PC-3 (cell line): ENCODE measurements around the gene REXO4. TPM values are rescaled to one million over a fixed set of nuclear protein-coding genes. Genes with fewer than 3 reads are reported as not detected.

Source experiments
- ATAC-seq: fragments of 200-7000 bp; cut with Tn5 transposase; 2 replicates; pipeline ENCODE4 v1.9.1; 2020; ENCODE audit warnings: mild to moderate bottlenecking, moderate library complexity
- BruUV-seq: library from RNA; stranded (reverse); fragments of 400-500 nt; replicated peaks from 2 replicates; lab custom pipeline; 2021; lab: Mats Ljungman, UMichigan
- CTCF ChIA-PET: fragments of 300-600 bp; sonication (Branson Sonifier 250); formaldehyde crosslinking; loops from one replicate; lab custom pipeline; 2022; ENCODE audit warnings: antibody characterized with exemption; lab: Charles Lee
- POLR2A ChIA-PET: fragments of 300-600 bp; sonication (Branson Sonifier 250); formaldehyde crosslinking; loops from one replicate; lab custom pipeline; 2022; ENCODE audit warnings: antibody characterized with exemption; ENCODE audit not compliant: unreplicated experiment; lab: Charles Lee
- DNase-seq: peaks from one replicate; pipeline ENCODE4 v3.0.0-alpha.2; 2015
- H2AFZ ChIP-seq: fragments of 300-600 bp; sonication (generic); 2 replicates; pipeline ENCODE4 v1.6.0; 2016; ENCODE audit warnings: antibody characterized with exemption, low read length
- H3F3A ChIP-seq: fragments of 300-600 bp; sonication (generic); one replicate; pipeline ENCODE4 v1.6.0; 2017; ENCODE audit warnings: antibody characterized with exemption, low read length, control low read depth, mild to moderate bottlenecking; ENCODE audit not compliant: unreplicated experiment
- H3K27ac ChIP-seq: fragments of 300-600 bp; sonication (generic); 2 replicates; pipeline ENCODE4 v1.5.1; 2016; ENCODE audit warnings: mild to moderate bottlenecking, low read length
- H3K27me3 ChIP-seq: fragments of 300-600 bp; sonication (generic); 2 replicates; pipeline ENCODE4 v1.6.1; 2016; ENCODE audit warnings: low read length, mixed read lengths
- H3K36me3 ChIP-seq: fragments of 300-600 bp; sonication (generic); 2 replicates; pipeline ENCODE4 v1.6.1; 2016; ENCODE audit warnings: low read depth, mixed run types, low read length, mixed read lengths
- H3K4me1 ChIP-seq: fragments of 300-600 bp; sonication (generic); 2 replicates; pipeline ENCODE4 v1.5.1; 2016; ENCODE audit warnings: low read length; ENCODE audit not compliant: insufficient read depth
- H3K4me2 ChIP-seq: fragments of 300-600 bp; sonication (generic); 2 replicates; pipeline ENCODE4 v1.6.0; 2016; ENCODE audit warnings: low read length
- H3K4me3 ChIP-seq: fragments of 300-600 bp; sonication (generic); 2 replicates; pipeline ENCODE4 v1.5.1; 2016; ENCODE audit warnings: mild to moderate bottlenecking, low read length, mixed read lengths
- H3K79me2 ChIP-seq: fragments of 300-600 bp; sonication (generic); 2 replicates; pipeline ENCODE4 v1.6.1; 2017; ENCODE audit warnings: low read length, mixed read lengths
- H3K9ac ChIP-seq: fragments of 300-600 bp; sonication (generic); 2 replicates; pipeline ENCODE4 v1.6.0; 2016; ENCODE audit warnings: mild to moderate bottlenecking, low read length
- H3K9me2 ChIP-seq: fragments of 300-600 bp; sonication (generic); replicated peaks from 2 replicates; pipeline ENCODE4 v1.6.1; 2016; ENCODE audit warnings: mixed run types, low read length, mixed read lengths
- H3K9me3 ChIP-seq: fragments of 300-600 bp; sonication (generic); 2 replicates; pipeline ENCODE4 v1.6.1; 2016; ENCODE audit warnings: low read length, mixed read lengths
- H4K20me1 ChIP-seq: fragments of 300-600 bp; sonication (generic); 2 replicates; pipeline ENCODE4 v1.6.1; 2016; ENCODE audit warnings: low read length, mixed read lengths
- EZH2 ChIP-seq: fragments of 300-600 bp; sonication (generic); IDR thresholded peaks from one replicate; pipeline ENCODE4 v1.6.1; 2017; ENCODE audit warnings: antibody characterized with exemption, mild to moderate bottlenecking, low read length; ENCODE audit not compliant: unreplicated experiment
- EZH2phosphoT487 ChIP-seq: fragments of 300-600 bp; sonication (generic); IDR thresholded peaks from 2 replicates; pipeline ENCODE4 v1.6.1; 2018; ENCODE audit warnings: mild to moderate bottlenecking, antibody characterized with exemption, low read length, borderline replicate concordance
- intact Hi-C: fragments of 100-400 bp; cut with micrococcal nuclease; formaldehyde crosslinking; loops from 2 replicates; pipeline ENCODE4 v1.9.0; 2023
- total RNA-seq: library from RNA; depleted of rRNA; stranded (reverse); fragments of >200 nt; gene quantifications from 2 replicates; pipeline ENCODE4 v1.2.3, GENCODE V29; 2014
- TF ChIP-seq, protein P1 (sequence below): fragments of 300-600 bp; sonication (generic); conservative IDR thresholded peaks from 2 replicates; pipeline ENCODE4 v1.5.1; 2017; ENCODE audit warnings: antibody characterized with exemption, low read depth, mild to moderate bottlenecking, low read length

REXO4 gene
- total RNA-seq, 1 experiment from 2014 or later: 34.1 TPM

DNA sequence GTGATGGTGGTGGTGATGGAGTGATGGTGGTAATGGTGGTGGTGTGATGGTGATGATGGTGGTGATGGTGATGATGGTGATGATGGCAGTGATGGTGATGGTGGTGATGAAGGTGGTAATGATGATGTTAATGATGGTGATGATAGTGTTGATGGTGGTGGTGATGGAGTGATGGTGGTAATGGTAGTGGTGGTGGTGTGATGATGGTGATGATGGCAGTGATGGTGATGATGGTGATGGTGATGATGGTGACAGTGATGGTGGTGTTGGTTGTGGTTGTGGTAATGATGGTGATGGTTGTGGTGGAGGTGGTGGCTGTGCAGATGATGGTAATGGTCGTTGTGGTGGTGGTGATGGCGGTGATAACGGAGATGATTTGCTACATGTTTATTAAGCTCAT lies 34.4 kb downstream of the REXO4 start:
- BruUV-seq: no TSS peak
- H2AFZ ChIP-seq: no peak overlapping the region
- POLR2A ChIA-PET: no interaction called here

DNA sequence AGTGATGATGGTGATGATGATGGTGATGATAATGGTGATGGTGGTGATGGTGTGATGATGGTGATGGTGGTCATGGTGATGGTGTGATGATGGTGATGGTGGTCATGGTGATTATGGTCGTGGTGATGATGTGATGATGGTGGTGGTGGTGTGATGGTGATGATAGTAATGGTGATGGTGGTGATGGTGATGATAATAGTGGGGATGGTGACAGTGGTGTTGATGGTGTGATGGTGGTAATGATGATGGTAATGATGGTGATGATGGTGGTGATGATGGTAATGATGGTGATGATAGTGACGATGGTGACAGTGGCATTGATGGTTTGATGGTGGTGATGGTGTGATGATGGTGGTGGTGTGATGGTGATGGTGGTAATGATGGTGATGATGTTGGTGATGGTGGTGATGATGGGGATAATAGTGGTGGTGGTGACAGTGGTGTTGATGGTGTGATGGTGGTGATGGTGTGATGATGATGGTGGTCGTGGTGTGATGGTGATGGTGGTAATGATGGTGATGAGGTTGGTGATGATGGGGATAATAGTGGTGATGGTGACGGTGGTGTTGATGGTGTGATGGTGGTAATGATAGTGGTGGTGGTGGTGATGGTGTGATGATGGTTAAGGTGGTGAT lies 35.2 kb downstream of the REXO4 start:
- no peaks in the 10 kb centered on the region for H4K20me1 ChIP-seq
- ChIA-PET CTCF (no interaction called here), POLR2A (no interaction called here)
- ATAC-seq (no peak), DNase-seq (no peak)
- no peaks in the 10 kb centered on the region for H3F3A ChIP-seq
- no peaks in the 10 kb centered on the region for H3K36me3 ChIP-seq
- H3K27me3 ChIP-seq: no peaks in the 10 kb centered on the region
- H2AFZ ChIP-seq: no peak overlapping the region
- no peak overlapping the region for H3K4me3 ChIP-seq
- intact Hi-C loops: no loop called here
- no peak overlapping the region for H3K27ac ChIP-seq
- H3K9me3 ChIP-seq: no peaks in the 10 kb centered on the region
- TF ChIP-seq EZH2phosphoT487 (no peak), EZH2 (no peak)
- TF ChIP-seq, protein P1, sequence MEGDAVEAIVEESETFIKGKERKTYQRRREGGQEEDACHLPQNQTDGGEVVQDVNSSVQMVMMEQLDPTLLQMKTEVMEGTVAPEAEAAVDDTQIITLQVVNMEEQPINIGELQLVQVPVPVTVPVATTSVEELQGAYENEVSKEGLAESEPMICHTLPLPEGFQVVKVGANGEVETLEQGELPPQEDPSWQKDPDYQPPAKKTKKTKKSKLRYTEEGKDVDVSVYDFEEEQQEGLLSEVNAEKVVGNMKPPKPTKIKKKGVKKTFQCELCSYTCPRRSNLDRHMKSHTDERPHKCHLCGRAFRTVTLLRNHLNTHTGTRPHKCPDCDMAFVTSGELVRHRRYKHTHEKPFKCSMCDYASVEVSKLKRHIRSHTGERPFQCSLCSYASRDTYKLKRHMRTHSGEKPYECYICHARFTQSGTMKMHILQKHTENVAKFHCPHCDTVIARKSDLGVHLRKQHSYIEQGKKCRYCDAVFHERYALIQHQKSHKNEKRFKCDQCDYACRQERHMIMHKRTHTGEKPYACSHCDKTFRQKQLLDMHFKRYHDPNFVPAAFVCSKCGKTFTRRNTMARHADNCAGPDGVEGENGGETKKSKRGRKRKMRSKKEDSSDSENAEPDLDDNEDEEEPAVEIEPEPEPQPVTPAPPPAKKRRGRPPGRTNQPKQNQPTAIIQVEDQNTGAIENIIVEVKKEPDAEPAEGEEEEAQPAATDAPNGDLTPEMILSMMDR: no peak
- no peak overlapping the region for H3K9ac ChIP-seq
- H3K4me1 ChIP-seq: no peaks in the 10 kb centered on the region
- H3K9me2 ChIP-seq: no peaks in the 10 kb centered on the region
- no TSS peak for BruUV-seq
- no peaks in the 10 kb centered on the region for H3K79me2 ChIP-seq
- H3K4me2 ChIP-seq: no peak overlapping the region

More for the DNA sequence above, 34.4 kb downstream of the REXO4 start:
- Histone ChIP-seq H3K36me3 (no peaks in the 10 kb centered on the region), H3K4me1 (no peaks in the 10 kb centered on the region), H3K27ac (no peak overlapping the region), H4K20me1 (no peaks in the 10 kb centered on the region), H3F3A (no peaks in the 10 kb centered on the region), H3K9me2 (no peaks in the 10 kb centered on the region), H3K27me3 (no peaks in the 10 kb centered on the region), H3K4me2 (no peak overlapping the region), H3K79me2 (no peaks in the 10 kb centered on the region), H3K9ac (no peak overlapping the region), H3K9me3 (no peaks in the 10 kb centered on the region), H3K4me3 (no peak overlapping the region)
- ATAC-seq (no peak), DNase-seq (no peak)
- intact Hi-C loops: no loop called here
- TF ChIP-seq EZH2phosphoT487 (no peak), EZH2 (no peak)
- TF ChIP-seq, protein P1: no peak
- CTCF ChIA-PET: no interaction called here

DNA sequence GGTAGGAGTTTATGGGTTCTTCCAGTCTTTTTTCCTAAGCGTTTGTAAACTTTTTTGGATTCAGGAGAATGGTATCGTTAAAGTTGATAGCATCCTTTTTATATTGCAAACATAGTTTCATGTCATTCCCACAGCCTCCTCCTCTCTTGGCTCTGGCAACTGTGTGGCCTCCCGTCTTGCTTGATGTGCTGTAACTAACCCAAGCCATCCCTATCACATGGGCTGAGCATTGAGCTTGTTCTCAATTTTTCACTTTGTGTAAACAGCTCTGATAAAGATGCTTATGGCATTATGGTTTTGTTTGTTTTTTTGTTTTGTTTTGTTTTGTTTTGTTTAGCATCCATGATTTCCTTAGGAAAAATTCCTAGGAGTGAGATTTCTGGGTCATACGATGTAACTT lies 37.1 kb downstream of the REXO4 start:
- ATAC-seq (no peak), DNase-seq (no peak)
- Histone ChIP-seq H3K9ac (no peak overlapping the region), H3K4me2 (no peak overlapping the region), H3K4me3 (no peak overlapping the region), H3K9me2 (no peaks in the 10 kb centered on the region), H2AFZ (no peak overlapping the region), H3K36me3 (no peaks in the 10 kb centered on the region), H3K79me2 (no peaks in the 10 kb centered on the region), H3F3A (no peaks in the 10 kb centered on the region), H3K27me3 (no peaks in the 10 kb centered on the region), H3K9me3 (no peaks in the 10 kb centered on the region), H4K20me1 (no peaks in the 10 kb centered on the region), H3K27ac (no peak overlapping the region), H3K4me1 (peaks cover 7% of the 10 kb centered on the region; the same call in 1 of the 2 replicates)
- CTCF ChIA-PET: no interaction called here
- no TSS peak for BruUV-seq
- intact Hi-C loops: no loop called here
- POLR2A ChIA-PET: no interaction called here
- TF ChIP-seq, protein P1: no peak
- TF ChIP-seq EZH2phosphoT487: no peak
- TF ChIP-seq EZH2: no peak
